NCI-H82 (cell line): ENCODE data around the gene GMPPA.
A peak's percentile ranks its signal among the peaks of the same experiment; 100 is the strongest.

Experiments
- DNase-seq: peaks from one replicate; lab custom pipeline; 2025; lab: John Stamatoyannopoulos, UW

The GMPPA gene

DNA sequence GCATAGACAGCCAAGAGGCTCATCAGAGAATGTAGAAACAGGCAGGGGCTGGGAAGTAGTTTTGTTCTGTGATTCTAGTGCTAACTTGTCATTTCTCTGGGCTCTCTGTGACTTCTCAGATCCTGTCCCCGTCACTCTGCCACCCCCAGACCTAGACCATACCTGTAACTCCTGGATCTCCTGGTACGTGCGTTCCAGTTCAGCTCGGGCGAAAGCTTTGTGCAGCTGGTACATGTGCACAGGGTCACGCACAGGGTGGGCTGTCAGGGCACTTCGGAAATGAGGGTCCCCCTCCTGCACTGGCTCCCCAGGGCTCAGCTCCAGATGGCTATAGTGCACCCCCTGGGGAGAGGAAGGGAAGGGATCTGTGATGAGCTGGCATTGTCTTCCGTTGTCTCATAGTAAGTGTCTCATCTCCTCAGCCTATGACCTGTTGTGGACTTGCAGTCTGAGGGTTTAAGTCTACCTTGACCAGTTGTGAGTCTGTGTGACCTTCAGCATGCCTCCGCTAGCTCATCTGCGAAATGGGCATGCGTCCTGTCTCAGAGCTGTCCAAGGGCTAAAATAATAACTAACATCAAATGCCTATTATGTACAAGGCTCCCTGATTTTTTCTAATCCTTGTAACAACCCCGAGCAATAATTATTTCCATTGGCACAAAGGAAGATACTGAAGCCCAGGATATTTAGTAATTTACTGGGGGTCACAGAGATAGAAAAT, 42.3 kb downstream of the GMPPA start:
- no peak for DNase-seq

DNA sequence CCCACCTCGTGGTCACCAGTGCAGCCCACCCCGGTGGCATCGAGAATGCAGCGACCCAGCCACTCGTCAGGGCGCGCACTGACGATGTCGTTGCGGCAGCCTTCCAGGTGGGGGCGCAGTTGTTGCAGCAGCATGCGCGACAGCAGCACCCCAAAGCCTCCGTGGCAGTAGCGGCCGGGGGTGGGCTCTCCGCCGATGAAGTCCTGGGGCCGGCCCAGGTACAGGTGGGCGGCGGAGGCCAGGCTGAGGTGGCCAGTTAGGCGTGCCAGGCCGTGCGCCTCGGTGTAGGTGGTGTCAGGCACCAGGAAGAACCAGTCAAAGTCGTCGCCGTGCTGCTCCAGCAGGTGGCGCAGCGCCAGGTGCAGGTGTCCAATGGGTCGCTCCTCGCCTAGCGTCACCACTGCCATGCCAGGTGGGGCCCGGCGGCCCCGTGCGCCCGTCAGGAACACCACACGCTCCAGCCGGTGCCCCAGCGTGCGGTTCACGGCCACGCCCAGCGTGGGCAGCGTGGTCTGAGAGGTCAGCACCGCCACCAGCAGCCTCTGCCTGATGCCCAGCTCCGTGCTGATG, 43.0 kb downstream of the GMPPA start:
- DNase-seq: peak; percentile 92

GRCh38 chr2:219542931-219543595, 44.4 kb downstream of the GMPPA start:
- peak; percentile 64 for DNase-seq

DNA sequence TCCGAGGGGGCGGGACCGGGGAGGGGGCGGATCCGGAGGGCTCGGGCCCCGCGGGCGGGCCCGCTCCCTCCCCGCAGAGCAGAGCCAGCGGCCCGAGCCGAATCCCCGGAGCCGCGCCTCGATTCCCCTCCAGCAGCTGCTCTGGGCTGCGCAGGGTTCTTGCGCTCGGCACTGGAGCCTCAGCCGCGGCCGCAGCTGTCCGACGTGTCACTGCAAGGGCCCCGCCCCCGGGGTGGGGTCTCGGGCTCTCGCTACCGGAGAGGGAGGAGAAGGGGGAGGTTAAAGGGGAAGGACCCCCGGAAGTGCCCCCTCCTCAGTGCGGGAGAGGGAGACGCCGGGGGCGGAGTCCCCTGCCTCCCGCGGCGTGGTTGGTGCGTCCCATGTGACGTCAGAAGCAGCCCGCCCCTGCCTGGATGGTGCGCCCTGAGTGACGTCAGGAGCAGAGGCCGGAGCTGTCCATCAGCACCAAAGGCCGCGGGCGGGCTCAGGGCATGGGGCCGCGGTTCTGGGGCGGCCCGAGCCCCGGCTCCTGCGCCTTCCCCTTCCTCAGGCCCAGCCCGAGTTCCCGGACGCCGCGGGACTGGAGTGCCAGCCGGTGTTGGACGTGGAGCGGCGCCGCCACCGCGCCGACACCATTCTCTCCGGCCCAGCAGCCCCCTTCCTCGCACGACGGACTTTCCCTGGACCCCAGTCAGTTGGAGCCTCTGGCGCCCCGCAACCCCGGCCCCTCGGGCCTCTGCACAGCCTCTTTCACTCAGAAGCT, 45.1 kb downstream of the GMPPA start, which contains the start of the genes CHPF and TMEM198:
Gene CHPF, minus strand, starts transcription at position 214 of the 763 bp plus-strand sequence. CDS start 271 bp downstream, outside the sequence.
Gene TMEM198, plus strand, starts transcription at position 433 of the 763 bp plus-strand sequence. CDS start 700 bp downstream, outside the sequence.
- DNase-seq: peak; percentile 100

DNA sequence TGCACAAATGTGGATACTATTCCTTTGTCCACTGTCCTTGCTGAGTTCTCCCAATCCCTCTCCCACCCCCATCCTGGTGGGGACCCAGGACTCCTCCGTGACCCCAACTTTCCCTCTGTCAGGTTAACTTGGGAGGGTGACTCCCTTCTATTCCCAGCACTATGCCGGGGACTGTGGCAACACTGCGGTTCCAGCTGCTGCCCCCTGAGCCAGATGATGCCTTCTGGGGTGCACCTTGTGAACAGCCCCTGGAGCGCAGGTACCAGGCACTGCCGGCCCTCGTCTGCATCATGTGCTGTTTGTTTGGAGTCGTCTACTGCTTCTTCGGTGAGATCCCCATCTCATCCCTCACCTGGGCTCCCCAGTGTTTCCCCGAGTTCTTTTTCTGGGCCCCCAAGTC, 45.9 kb downstream of the GMPPA start:
- DNase-seq: no peak

DNA sequence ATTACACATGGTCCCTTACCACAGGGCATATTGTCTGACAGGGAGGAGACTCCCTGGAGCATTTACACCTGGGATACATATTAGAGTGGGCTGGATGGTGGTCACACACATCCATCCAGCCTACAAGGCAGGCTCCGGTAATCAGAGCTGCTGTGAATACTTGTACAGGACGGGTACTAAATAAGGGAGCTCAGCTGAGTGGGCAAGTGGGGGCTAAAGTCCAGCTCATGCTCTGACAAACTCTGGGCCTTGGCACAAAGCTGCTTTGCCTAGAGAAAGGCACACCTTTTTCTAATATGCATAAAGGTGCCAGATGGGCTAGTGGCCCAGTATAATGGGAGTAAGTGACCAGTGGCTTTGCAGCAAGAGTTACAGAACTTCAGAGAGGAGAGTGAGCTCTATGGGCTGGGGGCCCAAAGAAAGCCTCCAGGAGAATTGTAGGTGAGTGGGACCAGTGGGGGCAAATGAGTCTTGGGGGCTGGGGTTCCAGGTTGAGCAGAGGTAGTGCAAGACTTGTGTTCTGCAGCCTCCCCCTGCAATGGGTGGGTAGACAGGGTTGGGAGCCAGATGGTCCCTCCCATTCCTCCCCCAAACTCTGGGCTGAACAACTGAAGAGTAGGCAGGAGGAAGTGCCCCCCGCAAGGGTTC, 46.7 kb downstream of the GMPPA start:
- no peak for DNase-seq

DNA sequence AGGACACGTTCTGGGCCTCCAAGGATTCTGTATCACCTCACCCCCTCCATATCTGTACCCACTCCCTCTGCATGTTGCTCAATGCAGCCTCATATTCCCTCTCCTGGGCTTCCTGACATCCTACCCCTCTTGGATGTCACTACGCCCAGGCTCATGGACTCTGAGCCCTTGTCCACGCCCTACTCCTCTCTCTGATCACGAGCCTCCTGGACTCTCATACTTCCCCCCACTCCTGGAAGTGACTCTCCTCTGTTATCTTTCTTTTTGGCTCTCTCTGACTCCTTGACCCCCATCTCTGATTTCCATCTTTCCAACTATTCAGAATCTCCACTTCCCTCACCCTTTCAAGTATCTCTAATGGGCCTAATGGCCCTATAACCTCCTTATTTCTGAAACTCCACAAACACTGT, 47.3 kb downstream of the GMPPA start:
- no peak for DNase-seq

DNA sequence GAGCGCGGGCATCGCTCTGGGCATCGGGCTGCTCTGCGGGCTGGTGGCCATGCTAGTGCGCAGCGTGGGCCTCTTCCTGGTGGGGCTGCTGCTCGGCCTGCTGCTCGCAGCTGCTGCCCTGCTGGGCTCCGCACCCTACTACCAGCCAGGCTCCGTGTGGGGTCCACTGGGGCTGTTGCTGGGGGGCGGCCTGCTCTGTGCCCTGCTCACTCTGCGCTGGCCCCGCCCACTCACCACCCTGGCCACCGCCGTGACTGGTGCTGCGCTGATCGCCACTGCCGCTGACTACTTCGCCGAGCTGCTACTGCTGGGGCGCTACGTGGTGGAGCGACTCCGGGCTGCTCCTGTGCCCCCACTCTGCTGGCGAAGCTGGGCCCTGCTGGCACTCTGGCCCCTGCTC, 48.9 kb downstream of the GMPPA start:
- no peak for DNase-seq

DNA sequence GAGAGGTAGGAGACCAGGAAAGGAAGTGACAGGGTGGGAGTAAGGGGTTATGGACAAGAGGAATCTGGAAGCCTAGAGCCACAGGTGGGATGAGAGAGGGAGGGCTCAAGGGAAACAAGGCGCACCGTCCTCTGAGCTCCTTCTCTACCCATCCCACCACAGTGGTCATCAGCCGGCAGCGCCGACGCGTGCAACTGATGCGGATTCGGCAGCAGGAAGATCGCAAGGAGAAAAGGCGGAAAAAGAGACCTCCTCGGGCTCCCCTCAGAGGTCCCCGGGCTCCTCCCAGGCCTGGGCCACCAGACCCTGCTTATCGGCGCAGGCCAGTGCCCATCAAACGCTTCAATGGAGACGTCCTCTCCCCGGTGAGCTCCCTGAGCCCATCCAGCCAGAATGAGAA, 50.3 kb downstream of the GMPPA start:
- no peak for DNase-seq

GRCh38 chr2:219549619-219550018, 50.9 kb downstream of the GMPPA start:
- no peak for DNase-seq

DNA sequence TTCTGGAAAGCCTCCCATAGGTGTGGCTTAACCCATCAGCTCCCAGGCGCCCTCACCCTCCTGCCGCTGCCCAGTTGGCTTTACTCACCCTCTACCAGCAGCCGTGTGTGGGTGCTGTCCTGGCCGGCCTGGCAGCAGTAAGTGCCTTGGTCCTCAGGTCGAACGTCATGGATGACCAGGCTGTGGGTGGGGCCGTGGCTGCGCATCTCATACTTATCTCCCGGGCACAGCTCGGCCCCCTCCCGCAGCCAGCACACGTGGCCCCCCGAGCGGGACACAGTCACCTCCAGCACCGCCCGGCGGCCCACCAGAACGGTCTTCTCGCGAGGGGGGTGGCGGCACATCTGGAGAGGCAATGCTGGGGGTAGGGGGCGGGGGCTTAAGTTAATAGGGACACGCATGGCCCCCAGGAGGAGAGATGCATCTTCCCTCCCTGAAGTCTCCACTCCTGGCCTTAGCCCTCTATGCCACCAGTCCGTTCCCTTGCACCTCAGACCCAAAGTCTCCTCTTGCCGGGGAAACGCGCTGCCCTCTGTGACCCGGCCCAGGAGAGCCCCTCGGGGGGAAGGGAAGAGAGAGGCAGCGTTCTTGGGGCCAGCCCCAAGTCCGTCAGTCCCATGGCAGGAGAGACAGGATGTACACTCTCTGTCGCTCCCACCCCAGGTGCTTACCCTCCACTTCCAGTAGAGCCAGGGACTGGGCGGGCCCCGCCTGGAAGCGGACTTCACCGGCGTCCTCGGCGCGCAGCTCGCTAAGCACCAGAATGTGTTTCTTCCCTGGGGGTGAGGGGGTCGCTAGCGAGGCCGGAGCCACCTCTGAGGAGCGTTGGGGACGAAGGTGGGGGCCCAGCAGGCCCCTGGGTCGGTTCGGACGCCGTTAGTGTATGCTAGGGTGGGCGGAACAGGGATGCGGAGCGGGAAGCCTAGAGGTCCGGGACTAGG, 53.0 kb downstream of the GMPPA start:
- DNase-seq: peak; percentile 87

GRCh38 chr2:219552382-219553167, 53.9 kb downstream of the GMPPA start:
- DNase-seq: peak; percentile 92

DNA sequence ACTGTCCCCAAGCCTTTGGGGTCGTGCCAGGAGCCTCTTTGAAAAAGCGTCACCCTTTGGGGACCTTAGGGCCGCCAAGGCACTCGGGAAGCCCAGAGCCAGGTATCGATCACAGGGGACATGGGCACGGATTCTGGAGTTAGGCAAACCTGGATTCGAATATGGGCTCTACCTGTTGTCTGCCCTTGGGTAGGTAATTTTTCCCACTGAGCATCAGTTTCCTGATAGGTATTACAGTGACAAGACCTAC, 54.4 kb downstream of the GMPPA start:
- DNase-seq: no peak

GRCh38 chr2:219553463-219553963, 54.8 kb downstream of the GMPPA start:
- no peak for DNase-seq

DNA sequence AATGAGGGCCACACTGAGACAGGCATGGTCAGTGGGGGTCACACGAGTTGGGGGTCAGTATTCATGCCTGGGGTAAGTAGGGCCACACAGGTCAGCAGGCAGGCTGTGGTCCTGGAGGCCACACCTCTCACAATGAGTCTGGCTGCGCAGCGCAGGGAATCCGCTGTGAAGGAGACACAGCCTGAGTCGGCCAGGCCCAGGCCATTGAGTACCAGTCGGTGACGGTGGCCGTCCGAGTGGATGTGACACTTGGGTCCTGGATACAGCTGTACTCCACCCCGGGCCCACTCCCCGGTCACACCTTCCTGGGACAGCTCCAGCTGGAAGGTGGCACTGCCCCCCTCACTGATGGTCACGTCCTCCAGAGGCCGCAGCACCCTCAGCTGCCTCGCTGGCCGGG, 55.7 kb downstream of the GMPPA start:
- DNase-seq: no peak

DNA sequence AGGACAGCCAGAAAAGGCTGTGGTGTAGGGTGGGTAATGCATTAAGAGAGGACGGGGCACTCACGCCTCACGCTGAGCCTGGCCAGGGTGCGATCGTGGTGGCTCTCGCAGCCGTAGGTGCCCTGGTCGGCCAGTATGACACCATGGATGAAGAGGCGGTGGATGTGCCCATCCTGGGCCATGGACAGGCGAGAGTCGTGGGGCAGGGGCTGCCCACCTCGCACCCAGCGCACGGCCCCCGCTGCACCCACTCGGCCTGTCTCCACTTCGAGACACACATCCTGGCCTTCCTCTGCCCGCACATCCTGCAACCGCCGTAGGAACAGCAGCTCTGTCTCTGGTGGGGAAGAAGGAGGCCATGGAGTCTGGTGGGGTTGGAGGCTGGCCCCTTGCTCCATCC, 57.3 kb downstream of the GMPPA start:
- no peak for DNase-seq

GRCh38 chr2:219556413-219556812, 57.7 kb downstream of the GMPPA start:
- no peak for DNase-seq
